HG03045 (cell line): ENCODE measurements around the gene SYMPK.
A peak's percentile ranks its signal among the peaks of the same experiment; 100 is the strongest.

Experiments
- ATAC-seq: cut with Tn5 transposase; IDR thresholded peaks from one replicate; pipeline ENCODE4 v1.9.1; 2021; ENCODE audit warnings: mild to moderate bottlenecking, moderate library complexity; ENCODE audit not compliant: unreplicated experiment

Gene SYMPK

DNA sequence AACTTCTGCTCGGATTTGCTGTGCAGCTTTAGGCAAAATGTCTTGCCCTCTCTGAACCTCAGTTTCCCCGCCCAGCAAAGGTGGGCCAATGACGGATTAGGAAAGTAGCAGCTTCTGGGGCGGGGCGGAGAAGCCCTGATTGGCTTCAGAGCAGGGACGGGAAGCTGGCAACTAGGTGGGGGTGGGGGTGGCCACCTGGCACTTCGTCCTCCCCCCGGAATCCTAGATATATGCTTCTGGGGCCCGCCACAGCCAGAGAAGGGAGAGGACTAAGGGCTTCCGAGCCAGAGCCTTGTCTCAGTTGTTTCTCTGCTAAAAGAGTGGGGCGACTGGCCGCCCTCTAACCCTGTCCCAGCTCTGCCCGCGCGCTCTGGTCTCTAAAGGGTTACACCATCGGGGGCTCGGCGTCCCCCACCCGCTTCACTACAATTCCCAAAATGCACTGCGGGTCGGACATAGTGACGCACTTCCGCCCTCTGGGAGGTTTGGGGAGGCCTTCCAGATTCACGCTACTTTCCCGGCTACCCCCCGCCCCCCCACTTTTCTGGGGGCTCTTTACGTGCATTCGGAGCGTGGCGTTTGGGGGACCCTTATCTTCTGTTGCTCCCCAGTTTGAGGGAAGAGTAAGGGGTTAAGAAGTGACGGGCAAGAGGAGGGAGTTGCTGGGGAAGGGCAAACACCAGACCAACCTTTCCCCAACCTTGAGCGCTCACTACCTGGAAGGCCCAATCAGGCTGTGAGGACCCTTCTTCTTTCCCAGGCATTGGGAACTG, 23.7 kb upstream of the SYMPK start:
- peak; percentile 52 for ATAC-seq

- peak; percentile 42 for ATAC-seq
Observed at GRCh38 chr19:45885556-45886426, 22.8 kb upstream of the SYMPK start, which contains the start of gene IRF2BP1. Gene IRF2BP1 (minus strand): TSS chr19:45886141. CDS start chr19:45885774, 367 bp downstream.

DNA sequence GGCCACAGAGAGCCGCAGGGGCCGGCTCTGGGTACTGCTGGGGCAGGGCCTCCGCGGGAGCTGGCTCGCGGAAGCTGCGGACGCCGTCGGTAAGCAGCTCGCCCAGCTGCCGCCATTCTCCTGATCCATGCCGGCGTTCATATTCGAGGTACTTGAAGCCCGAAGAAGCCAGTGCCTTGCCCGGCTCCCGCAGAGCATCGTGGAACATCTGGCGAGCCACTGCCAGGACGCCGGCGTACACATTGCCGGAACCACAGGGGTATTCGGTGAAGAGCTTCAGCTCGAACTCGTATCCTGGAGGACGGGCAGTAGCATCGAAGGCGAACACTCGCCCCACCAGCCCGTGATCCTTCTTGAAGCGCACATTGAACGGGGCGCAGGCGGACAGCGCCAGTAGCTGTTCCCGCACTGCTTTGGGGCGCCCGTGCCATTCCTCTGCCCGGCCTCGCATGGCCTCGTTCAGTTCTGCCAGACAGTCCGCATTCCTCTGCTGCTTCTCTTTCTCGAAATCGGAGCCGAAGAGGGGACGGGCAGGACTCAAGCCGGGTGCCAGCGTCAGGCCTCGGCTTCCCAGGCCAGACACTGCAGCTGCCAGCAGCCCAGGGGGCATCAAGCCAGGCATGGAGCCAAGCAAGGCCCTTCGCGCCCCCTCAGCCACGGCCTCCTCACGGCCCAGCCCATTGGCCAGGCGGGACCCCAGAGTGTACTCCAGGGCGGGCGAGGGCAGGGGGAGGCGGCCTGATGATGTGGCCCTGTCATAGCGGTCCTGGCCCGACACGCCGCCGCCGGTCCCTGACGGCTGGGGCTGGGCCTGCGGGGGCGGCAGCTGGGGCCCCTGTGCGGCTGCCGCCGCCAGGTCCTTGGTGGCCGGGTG, 22.0 kb upstream of the SYMPK start:
- ATAC-seq: no peak

GRCh38 chr19:45883881-45884681, 21.1 kb upstream of the SYMPK start:
- ATAC-seq: no peak

DNA sequence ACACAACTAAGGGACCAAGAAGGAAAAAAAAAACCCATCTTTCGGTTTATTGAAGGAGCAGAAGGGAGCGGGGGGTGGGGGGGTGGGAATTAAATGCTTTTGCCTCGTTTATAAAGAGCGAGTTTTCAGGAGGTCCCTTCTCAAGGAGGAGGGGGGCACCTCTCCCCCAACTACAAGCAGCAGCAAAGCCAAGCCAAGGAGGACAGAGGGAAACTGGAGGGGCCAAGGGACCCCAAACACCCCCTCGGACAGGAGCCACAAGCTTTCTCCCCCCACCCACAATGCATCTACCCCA, 20.6 kb upstream of the SYMPK start:
- no peak for ATAC-seq

GRCh38 chr19:45882652-45883585, 20.0 kb upstream of the SYMPK start:
- ATAC-seq: peak; percentile 29

DNA sequence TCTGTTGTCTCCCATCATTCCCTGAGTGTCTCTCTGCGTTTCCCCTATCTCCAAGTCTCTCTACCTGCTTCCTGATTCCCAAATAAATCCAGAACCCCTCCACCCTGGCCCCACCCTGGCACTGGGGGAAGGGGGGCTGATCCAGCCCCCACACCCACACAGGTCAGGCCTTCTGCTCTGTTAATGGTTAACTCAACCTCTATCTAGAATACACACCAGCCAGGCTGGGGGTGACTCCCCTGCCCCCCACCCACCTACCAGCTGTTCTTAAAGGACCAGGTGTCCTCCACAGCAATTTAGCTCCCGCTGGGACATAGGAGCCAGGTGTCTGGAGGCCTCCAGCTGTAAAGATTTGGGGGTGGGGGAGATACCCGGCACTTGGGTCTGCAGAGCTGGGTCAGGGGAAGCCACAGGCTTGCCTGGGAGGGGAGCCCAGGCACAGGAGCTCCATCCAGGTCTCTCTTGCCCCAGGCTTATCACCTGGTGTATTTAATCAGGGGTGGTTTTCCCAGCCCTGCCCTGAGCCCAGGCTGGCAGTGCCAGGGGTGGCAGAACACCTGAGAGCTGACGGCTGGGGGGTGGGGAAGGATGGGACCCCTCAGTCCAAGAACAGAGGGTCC, 19.1 kb upstream of the SYMPK start:
- ATAC-seq: no peak

GRCh38 chr19:45881082-45881908, 18.3 kb upstream of the SYMPK start:
- no peak for ATAC-seq

DNA sequence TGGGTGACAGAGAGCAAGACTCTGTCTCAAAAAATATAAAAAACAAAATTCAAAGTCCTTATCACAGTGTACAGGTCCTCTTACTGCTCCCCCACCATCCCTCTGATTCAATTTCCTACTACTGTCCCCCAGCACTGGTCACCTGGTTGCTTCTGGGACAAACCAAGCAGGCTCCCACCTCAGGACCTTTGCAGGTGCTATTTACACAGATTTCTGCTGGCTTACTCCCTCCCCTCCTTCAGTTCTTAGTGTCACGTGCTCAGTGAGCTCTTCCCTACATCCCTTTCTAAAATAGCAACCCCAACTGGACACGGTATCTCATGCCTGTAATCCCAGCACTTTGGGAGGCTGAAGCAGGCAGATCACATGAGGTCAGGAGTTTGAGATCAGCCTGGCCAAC, 17.0 kb upstream of the SYMPK start:
- ATAC-seq: no peak

DNA sequence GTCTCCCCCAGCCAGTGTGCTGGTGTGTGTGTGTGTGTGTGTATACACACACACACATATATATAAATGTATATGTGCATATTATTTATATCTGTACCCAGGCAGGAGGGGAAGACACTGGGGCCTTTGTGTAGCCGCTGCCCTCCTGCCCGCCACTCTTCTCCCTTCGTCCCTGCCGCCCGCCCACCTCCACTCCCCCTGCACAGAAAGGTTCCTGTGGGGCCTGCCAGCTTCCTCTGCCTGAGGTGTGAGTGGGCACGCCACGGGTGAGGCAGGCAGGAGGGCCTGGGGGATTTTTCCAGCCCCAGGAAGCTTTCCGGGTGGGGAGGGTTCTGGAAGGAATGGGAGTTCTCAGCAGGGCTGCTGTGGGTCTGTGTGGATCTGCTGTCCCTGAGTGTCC, 16.1 kb upstream of the SYMPK start:
- no peak for ATAC-seq

- no peak for ATAC-seq
Observed at GRCh38 chr19:45878043-45878794, 15.3 kb upstream of the SYMPK start.

- ATAC-seq: no peak
Observed at GRCh38 chr19:45876411-45877197, 13.7 kb upstream of the SYMPK start.

DNA sequence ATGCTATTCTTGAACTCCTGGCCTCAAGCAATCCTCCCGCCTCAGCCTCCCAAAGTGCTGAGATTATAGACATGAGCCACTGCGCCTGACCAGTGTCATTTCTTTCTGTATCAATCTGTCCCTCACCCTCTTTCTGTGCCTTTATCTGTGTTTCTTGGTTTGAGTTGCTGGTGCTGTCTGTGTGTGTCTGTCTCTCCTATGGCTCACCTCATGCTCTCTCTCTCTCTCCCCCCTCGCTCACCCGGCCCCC, 13.1 kb upstream of the SYMPK start:
- no peak for ATAC-seq

DNA sequence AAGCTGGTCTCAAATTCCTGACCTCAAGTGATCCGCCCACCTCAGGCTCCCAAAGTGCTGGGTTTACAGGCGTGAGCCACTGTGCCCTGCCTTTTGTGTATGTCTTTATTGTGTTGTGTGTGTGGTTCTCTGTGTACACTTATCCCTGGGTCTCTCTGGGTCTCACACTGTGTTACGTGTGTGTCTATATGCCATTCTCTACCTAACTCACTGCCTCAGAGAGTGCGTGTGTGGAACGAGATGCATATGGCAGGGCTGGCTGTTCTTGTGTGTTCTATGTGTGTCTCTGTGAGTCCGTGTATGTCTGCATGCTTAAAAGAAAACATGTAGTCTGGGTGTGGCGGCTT, 11.6 kb upstream of the SYMPK start:
- ATAC-seq: no peak

GRCh38 chr19:45873219-45873772, 10.3 kb upstream of the SYMPK start:
- no peak for ATAC-seq

DNA sequence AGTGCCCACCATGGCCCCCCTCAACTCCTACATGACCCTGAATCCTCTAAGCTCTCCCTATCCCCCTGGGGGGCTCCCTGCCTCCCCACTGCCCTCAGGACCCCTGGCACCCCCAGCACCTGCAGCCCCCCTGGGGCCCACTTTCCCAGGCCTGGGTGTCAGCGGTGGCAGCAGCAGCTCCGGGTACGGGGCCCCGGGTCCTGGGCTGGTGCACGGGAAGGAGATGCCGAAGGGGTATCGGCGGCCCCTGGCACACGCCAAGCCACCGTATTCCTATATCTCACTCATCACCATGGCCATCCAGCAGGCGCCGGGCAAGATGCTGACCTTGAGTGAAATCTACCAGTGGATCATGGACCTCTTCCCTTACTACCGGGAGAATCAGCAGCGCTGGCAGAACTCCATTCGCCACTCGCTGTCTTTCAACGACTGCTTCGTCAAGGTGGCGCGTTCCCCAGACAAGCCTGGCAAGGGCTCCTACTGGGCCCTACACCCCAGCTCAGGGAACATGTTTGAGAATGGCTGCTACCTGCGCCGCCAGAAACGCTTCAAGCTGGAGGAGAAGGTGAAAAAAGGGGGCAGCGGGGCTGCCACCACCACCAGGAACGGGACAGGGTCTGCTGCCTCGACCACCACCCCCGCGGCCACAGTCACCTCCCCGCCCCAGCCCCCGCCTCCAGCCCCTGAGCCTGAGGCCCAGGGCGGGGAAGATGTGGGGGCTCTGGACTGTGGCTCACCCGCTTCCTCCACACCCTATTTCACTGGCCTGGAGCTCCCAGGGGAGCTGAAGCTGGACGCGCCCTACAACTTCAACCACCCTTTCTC, 9.4 kb upstream of the SYMPK start:
- no peak for ATAC-seq
